NT2/D1 (cell line): ENCODE results near the gene PIGM.

Source experiments
- DNase-seq: peaks from one replicate; pipeline ENCODE4 v3.0.0-alpha.2; 2011; ENCODE audit warnings: low read depth, low spot score
- H3K27me3 ChIP-seq: 2 replicates; pipeline ENCODE4 v1.6.0; 2011; ENCODE audit warnings: mild to moderate bottlenecking; ENCODE audit not compliant: insufficient read length, insufficient read depth
- H3K36me3 ChIP-seq: 2 replicates; pipeline ENCODE4 v1.6.1; 2011; ENCODE audit warnings: mild to moderate bottlenecking, low read length, mixed read lengths; ENCODE audit not compliant: insufficient read depth, insufficient read length
- H3K4me1 ChIP-seq: 2 replicates; pipeline ENCODE4 v1.5.1; 2011; ENCODE audit not compliant: insufficient read depth, insufficient read length
- H3K4me3 ChIP-seq: 2 replicates; pipeline ENCODE4 v1.5.1; 2011; ENCODE audit warnings: low read depth; ENCODE audit not compliant: insufficient read length
- H3K9ac ChIP-seq: 2 replicates; pipeline ENCODE4 v1.6.0; 2011; ENCODE audit warnings: low read depth; ENCODE audit not compliant: insufficient read length
- H3K9me3 ChIP-seq: 2 replicates; pipeline ENCODE4 v1.5.1; 2011; ENCODE audit warnings: mild to moderate bottlenecking, low read length; ENCODE audit not compliant: insufficient read depth
- SUZ12 ChIP-seq: IDR thresholded peaks from 2 replicates; pipeline ENCODE4 v1.6.1; 2011; ENCODE audit not compliant: insufficient read length, insufficient read depth; ENCODE audit errors: extremely low read depth
- YY1 ChIP-seq: IDR thresholded peaks from 2 replicates; pipeline ENCODE4 v1.6.1; 2011; ENCODE audit not compliant: insufficient read length, insufficient read depth
- ZNF274 ChIP-seq: IDR thresholded peaks from 2 replicates; pipeline ENCODE4 v1.6.1; 2011; ENCODE audit warnings: mild to moderate bottlenecking, low read depth, low read length

Gene PIGM

DNA sequence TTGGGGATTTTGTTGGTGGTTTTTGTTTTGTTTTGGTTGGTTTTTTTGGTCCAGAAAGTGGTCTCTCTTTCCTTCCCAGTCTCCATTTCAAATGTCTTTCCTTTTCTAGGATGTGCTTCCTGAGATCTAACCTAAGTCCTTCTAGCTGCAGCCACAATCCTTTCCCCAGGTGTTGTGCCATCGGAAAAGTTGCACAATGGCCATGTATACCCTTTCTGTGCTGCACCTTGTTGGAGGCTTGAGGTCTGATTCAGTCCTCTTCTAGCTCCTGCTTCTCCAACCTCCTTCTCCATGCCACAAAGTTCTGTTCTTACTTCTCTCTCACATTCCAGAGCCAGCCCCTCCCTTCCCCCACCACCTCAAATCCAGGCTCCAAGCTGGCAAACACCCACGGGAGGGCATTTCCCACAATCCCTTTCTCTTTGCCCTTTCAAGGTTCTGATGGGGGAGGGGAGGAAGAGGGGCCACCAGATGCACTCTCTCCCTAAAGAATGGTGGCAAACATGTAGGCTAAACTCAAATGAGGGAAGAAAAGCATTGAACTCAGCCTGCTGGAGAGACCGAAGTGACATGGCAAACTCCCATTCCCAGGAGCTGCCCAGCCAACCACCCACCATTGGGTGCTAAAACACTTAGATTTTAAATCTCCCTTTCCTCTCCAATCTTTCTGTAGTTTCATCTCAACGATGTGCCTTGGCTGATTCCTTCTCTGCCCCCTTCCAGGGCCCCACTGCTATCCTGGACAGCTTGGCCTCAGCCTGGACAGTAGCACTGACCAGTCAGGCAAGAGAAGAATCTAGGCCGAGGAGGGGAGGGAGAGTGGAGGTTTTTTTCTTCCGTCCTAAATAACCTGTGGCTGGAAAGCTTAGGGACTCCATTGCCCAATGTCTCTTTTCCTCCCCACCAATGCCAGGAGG is 35.3 kb upstream of the PIGM start:
- Histone ChIP-seq H3K27me3 (peaks cover 36% of the 10 kb centered on the region), H3K36me3 (no peaks in the 10 kb centered on the region), H3K4me3 (no peak overlapping the region), H3K9me3 (no peaks in the 10 kb centered on the region), H3K9ac (no peak overlapping the region), H3K4me1 (peaks cover 21% of the 10 kb centered on the region)
- TF ChIP-seq SUZ12 (no peak), ZNF274 (no peak), YY1 (no peak)
- DNase-seq: no peak

DNA sequence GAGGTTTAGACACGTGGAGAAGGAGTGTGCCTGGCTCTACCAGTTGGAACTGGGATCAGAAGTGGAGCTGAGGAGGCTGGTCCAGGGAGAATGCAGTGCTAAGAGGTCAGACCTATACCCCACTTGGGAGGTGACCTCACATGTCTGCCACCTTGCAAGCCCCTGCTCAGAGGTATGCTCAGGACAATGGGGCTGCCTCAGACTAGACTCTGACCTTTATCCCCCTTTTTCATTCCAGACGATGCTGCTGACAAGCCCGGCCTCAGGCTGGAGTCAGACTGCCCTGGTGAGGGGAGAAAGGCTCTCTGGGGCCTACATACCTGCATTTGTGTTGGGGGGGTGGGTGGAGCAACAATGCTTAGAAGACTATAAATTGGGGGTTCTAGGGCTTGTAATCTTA is 33.0 kb upstream of the PIGM start:
- H3K4me1 ChIP-seq: peaks cover 28% of the 10 kb centered on the region
- H3K9me3 ChIP-seq: no peaks in the 10 kb centered on the region
- no peak overlapping the region for H3K4me3 ChIP-seq
- no peak for TF ChIP-seq SUZ12
- no peak for TF ChIP-seq YY1
- TF ChIP-seq ZNF274: no peak
- peaks cover 16% of the 10 kb centered on the region for H3K27me3 ChIP-seq
- H3K9ac ChIP-seq: no peak overlapping the region
- DNase-seq: no peak
- no peaks in the 10 kb centered on the region for H3K36me3 ChIP-seq

DNA sequence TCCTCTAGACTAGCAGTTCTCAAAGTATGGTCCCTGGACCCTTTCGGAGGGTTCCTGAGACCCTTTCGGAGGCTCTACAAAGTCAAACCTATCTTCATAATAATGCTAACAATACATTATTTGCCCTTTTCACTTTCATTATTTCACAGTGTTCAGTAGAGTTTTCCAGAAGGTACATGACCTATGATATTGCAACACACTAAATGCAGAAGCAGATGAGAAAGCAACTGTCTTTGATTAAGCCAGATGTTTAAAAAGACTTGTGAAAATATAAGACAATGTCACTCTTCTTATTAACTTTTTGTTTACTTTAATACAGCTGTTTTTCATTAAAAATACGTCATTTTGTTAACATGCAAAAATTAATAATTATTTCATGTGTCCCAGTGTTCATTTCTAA is 32.4 kb upstream of the PIGM start:
- Histone ChIP-seq H3K36me3 (no peaks in the 10 kb centered on the region), H3K9me3 (no peaks in the 10 kb centered on the region), H3K4me3 (no peak overlapping the region), H3K4me1 (peaks cover 25% of the 10 kb centered on the region), H3K27me3 (peaks cover 11% of the 10 kb centered on the region), H3K9ac (no peak overlapping the region)
- no peak for DNase-seq
- TF ChIP-seq SUZ12 (no peak), YY1 (no peak), ZNF274 (no peak)

DNA sequence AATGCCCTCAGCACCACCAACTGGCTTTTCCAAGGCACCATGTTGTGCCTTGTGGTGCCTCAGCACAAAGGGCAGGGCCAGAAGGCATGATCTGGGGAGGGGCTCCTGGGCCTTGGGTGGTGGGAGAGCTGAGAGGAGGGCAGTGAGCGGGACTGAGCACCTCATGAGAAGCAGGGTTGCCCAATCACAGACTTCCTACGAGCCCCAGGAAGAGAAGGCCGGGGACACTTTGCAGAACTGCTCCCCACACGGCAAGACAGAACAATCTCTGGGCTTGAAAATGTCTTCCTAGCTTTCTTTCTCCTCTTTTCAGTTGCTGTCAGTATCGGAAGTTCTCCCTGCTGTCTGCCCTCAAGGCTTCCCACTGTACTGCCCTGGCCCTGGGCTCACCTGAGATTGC is 31.4 kb upstream of the PIGM start:
- Histone ChIP-seq H3K9ac (no peak overlapping the region), H3K4me1 (peaks cover 25% of the 10 kb centered on the region), H3K36me3 (no peaks in the 10 kb centered on the region), H3K4me3 (no peak overlapping the region), H3K27me3 (peaks cover under 1% of the 10 kb centered on the region), H3K9me3 (no peaks in the 10 kb centered on the region)
- TF ChIP-seq ZNF274: no peak
- no peak for TF ChIP-seq YY1
- no peak for TF ChIP-seq SUZ12
- DNase-seq: no peak

DNA sequence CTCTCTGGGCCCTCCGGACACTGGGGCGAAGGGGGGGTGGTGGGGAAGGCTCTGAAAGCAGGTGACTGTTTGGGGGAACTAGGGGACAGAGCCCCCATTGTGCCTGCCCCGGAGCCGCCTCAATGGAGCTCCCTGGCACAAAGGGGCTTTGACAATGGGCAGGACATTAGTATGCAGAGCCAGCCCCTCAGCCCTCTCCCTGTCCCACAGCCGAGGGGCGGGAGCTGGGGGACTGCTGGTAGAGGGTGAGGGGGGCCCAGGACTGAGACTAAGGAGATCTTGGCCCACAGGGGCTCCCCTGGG is 30.4 kb upstream of the PIGM start:
- TF ChIP-seq SUZ12 (no peak), ZNF274 (no peak), YY1 (no peak)
- Histone ChIP-seq H3K4me1 (peaks cover 22% of the 10 kb centered on the region), H3K4me3 (no peak overlapping the region), H3K27me3 (peaks cover 2% of the 10 kb centered on the region), H3K9me3 (no peaks in the 10 kb centered on the region), H3K9ac (no peak overlapping the region), H3K36me3 (no peaks in the 10 kb centered on the region)
- no peak for DNase-seq

DNA sequence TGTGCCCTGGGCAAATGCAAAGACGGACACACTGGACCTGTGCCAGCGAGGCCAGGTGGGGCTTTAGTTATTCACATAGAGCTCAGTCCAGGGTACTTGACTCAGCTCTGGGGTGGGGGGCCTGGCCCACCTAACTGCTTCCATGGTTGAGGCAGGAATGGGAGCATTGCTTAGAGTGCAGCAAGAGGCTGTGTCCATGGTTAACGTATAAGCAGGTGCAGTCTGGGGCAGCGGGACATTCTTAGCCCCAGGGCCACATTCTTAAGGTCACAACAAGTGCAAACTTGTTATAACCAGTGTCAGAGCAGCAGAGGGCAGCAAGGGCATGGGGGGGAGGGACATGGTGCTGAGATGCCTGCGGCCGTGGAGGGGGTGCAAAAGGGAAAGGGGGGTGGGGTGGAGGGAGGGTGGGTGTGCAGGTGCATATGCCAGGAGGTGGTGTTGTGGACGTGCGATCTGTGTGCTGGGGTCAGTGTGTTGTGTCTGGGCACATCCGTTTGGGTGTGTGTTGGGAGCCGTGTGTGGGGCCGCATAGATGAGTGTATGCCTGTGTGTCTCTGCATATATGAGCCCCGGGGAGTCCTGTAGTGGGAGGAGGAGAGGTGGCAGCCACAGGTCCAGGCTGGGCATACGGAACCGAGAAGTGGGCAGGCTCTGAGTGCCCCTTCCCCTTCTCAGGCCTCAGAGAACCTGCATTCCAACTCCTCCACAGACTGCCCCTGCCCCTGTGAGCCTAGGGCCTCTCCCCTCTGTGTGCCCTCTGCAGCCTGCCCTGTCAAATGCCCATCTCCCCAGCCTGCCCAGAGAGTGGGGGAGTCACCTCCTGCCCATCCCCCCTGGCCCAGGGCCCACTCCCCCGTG is 29.8 kb upstream of the PIGM start:
- Histone ChIP-seq H3K4me1 (peaks cover 18% of the 10 kb centered on the region), H3K27me3 (peaks cover 2% of the 10 kb centered on the region)

DNA sequence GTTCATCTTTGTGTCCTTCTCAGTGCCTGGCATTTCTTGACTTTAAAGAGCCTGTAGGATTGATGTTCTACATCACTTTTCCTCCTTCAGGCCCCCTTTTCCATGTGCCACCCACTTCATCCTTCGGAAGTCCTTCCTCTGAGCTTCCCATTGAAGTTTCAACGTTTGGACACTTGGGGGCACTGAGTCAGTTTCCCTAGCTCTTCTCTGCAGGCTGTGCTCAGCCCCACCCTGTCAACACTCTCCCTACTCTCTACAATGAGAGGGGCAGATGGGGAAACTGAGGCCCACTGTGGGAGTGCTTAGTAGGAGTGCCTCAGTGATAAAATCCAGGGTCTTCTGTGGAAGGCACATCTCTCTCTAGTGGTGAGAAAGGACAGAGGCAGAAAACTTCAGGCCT is 26.3 kb upstream of the PIGM start:
- TF ChIP-seq SUZ12: no peak
- TF ChIP-seq ZNF274: no peak
- no peak for TF ChIP-seq YY1
- no peaks in the 10 kb centered on the region for H3K36me3 ChIP-seq
- H3K9ac ChIP-seq: no peak overlapping the region
- H3K4me3 ChIP-seq: no peak overlapping the region
- H3K9me3 ChIP-seq: no peaks in the 10 kb centered on the region
- peaks cover 6% of the 10 kb centered on the region for H3K27me3 ChIP-seq
- H3K4me1 ChIP-seq: peaks cover 13% of the 10 kb centered on the region
- DNase-seq: no peak

More for the DNA sequence above, 29.8 kb upstream of the PIGM start:
- Histone ChIP-seq H3K4me3 (no peak overlapping the region), H3K36me3 (no peaks in the 10 kb centered on the region), H3K9me3 (no peaks in the 10 kb centered on the region), H3K9ac (no peak overlapping the region)
- no peak for DNase-seq
- no peak for TF ChIP-seq YY1
- no peak for TF ChIP-seq ZNF274
- no peak for TF ChIP-seq SUZ12
